SK-N-MC (cell line): Measurements from ENCODE around the gene CPT1A.
A peak's percentile ranks its signal among the peaks of the same experiment; 100 is the strongest.

Experiments
- DNase-seq: peaks from one replicate; pipeline ENCODE4 v3.0.0-alpha.2; 2011; ENCODE audit warnings: low read depth, low spot score
- H3K27ac ChIP-seq: fragments of 200-600 bp; sonication (generic); 2 replicates; pipeline ENCODE4 v1.5.1; 2016; ENCODE audit warnings: mixed run types
- H3K36me3 ChIP-seq: fragments of 200-600 bp; sonication (generic); 2 replicates; pipeline ENCODE4 v1.6.1; 2017; ENCODE audit warnings: antibody characterized with exemption, low read length, mixed read lengths; ENCODE audit not compliant: insufficient read depth
- H3K4me3 ChIP-seq: fragments of 200-600 bp; sonication (generic); 2 replicates; pipeline ENCODE4 v1.5.1; 2016
- H3K9ac ChIP-seq: fragments of 200-600 bp; sonication (generic); 2 replicates; pipeline ENCODE4 v1.8.0; 2017; ENCODE audit warnings: mixed run types, mixed read lengths; ENCODE audit not compliant: insufficient read length
- H3K9me3 ChIP-seq: fragments of 200-600 bp; sonication (generic); 2 replicates; pipeline ENCODE4 v1.6.1; 2017; ENCODE audit warnings: low read depth, mild to moderate bottlenecking, antibody characterized with exemption, low read length, moderate library complexity, mixed read lengths
- EZH2 ChIP-seq: fragments of 200-600 bp; sonication (generic); IDR thresholded peaks from one replicate; pipeline ENCODE4 v1.6.1; 2017; ENCODE audit warnings: antibody characterized with exemption
- FOXP2 ChIP-seq: optimal IDR thresholded peaks from 2 replicates; pipeline ENCODE3; 2011; ENCODE audit warnings: mild to moderate bottlenecking, moderate library complexity; ENCODE audit not compliant: insufficient read depth; ENCODE audit errors: extremely low read length, control extremely low read depth
- POLR2AphosphoS5 ChIP-seq: IDR thresholded peaks from 2 replicates; pipeline ENCODE4 v1.6.1; 2012; ENCODE audit warnings: mild to moderate bottlenecking, low read depth, low read length, borderline replicate concordance

The CPT1A gene

DNA sequence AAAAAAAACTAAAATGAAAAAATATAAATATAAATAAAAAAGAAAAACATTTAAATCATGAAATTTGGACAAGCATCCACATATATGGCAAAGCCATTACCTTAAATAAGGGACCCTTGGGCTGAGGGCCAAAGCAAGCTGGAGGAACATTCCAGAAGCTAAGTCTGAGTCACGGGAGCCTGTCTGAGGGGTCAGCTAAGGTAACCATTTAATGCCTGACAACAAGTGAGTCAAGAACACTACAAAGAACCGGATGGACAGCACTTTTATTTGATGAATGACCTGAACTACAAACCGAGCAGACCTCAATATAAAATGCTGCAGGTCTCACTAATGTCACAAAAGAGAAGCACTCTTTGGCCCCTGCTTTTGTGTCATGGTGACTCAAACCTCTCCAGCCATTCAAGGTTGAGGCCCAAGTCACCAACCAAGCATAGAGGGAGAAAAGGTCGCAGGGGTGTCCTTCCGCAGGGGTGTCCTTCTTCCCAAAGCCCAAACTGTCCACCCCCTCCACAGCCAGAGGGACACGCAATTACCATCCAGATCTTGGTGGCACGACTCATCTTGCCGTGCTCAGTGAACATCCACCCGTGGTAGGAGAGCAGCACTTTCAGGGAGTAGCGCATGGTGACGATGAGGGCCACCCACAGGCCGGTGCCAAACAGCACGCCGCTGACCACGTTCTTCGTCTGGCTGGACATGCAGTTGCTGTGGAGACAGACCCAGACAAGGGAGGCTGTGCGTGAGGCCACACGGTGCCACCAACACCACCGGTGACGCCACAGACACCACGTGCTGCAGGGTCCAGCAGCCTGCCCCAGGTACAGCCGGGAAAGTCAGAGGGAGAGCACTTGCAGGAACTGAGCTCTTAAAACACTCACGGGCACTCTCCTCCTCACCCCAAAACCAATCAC lies 34.5 kb downstream of the CPT1A start:
- no peak overlapping the region for H3K27ac ChIP-seq
- no peak overlapping the region for H3K9ac ChIP-seq
- peaks cover 44% of the 10 kb centered on the region for H3K36me3 ChIP-seq
- H3K4me3 ChIP-seq = no peak overlapping the region
- TF ChIP-seq POLR2AphosphoS5 (no peak), FOXP2 (no peak), EZH2 (no peak)
- H3K9me3 ChIP-seq = no peaks in the 10 kb centered on the region
- no peak for DNase-seq

DNA sequence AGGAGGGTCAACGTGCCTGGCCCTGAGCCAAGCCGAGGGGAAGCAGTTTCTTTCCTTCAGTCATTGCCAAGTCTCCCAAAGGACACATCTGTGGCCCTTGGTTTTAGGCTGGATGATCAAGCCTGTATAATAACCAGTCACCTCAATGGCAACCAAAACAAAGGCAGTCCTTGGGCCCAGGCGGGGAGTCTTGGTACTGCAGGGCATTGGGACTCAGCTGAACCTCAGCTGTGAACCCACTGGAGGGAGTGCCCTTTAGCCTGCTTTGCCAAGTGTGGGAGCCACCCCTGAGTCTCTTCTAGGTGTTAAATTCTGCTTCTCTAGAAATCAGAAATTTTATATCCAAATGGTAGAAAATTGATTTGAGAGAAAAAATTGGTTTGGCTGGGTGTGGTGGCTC lies 36.9 kb downstream of the CPT1A start:
- no peaks in the 10 kb centered on the region for H3K9me3 ChIP-seq
- H3K4me3 ChIP-seq = no peak overlapping the region
- H3K36me3 ChIP-seq = peaks cover 48% of the 10 kb centered on the region
- H3K9ac ChIP-seq = no peak overlapping the region
- H3K27ac ChIP-seq = no peak overlapping the region
- TF ChIP-seq POLR2AphosphoS5 (no peak), EZH2 (no peak), FOXP2 (no peak)
- DNase-seq = no peak

- TF ChIP-seq POLR2AphosphoS5 = no peak
- no peak for TF ChIP-seq EZH2
- TF ChIP-seq FOXP2 = no peak
- Histone ChIP-seq H3K36me3 (peaks cover 52% of the 10 kb centered on the region), H3K27ac (no peak overlapping the region), H3K9me3 (no peaks in the 10 kb centered on the region), H3K4me3 (no peak overlapping the region), H3K9ac (no peak overlapping the region)
- no peak for DNase-seq
These were observed 38.0 kb downstream of the CPT1A start for GRCh38 chr11:68803766-68804165.

DNA sequence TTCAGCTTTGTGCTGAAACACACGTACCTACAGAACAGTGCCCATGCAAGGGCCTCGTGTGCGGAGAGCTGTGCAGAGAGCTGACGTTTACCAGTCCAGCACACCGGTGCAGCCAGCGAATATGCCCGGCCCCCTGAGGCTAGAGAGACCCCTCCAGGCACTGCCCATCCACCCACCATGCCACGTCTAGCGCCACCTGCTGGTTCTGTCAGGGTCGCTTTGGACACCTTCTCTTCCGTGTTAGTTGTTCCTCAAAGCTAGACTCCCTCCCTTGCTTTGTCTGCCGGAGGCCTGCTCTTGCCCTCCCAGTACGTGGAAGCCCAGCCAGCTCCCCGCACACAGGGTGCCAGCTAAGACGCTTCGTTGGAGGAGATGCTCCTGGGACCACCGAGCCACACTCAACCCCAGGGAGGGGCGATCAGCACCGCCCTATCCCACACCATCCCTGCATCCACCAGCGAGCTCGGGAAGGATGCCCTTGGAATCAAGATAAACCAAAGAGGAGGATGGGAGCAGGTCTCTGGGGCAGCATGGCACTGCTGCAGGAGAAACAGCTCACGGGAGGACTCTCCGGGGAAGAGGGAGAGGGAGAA lies 43.4 kb downstream of the CPT1A start:
- H3K9me3 ChIP-seq = no peaks in the 10 kb centered on the region
- no peak for TF ChIP-seq EZH2
- no peak for TF ChIP-seq FOXP2
- no peak for TF ChIP-seq POLR2AphosphoS5
- no peak for DNase-seq

GRCh38 chr11:68796801-68797200 lies 44.9 kb downstream of the CPT1A start:
- H3K4me3 ChIP-seq = no peak overlapping the region
- no peak for DNase-seq
- H3K27ac ChIP-seq = peak overlapping the region; percentile 48
- H3K36me3 ChIP-seq = peaks cover 75% of the 10 kb centered on the region
- H3K9me3 ChIP-seq = no peaks in the 10 kb centered on the region
- H3K9ac ChIP-seq = no peak overlapping the region
- TF ChIP-seq EZH2 = no peak
- TF ChIP-seq FOXP2 = no peak
- TF ChIP-seq POLR2AphosphoS5 = no peak

More for the DNA sequence above, 43.4 kb downstream of the CPT1A start:
- no peak overlapping the region for H3K4me3 ChIP-seq
- peaks cover 67% of the 10 kb centered on the region for H3K36me3 ChIP-seq
- no peak overlapping the region for H3K9ac ChIP-seq
- no peak overlapping the region for H3K27ac ChIP-seq

- H3K9me3 ChIP-seq = no peaks in the 10 kb centered on the region
- no peak overlapping the region for H3K9ac ChIP-seq
- H3K4me3 ChIP-seq = no peak overlapping the region
- no peak for DNase-seq
- H3K27ac ChIP-seq = no peak overlapping the region
- H3K36me3 ChIP-seq = peaks cover 55% of the 10 kb centered on the region
- no peak for TF ChIP-seq FOXP2
- TF ChIP-seq EZH2 = no peak
- no peak for TF ChIP-seq POLR2AphosphoS5
These were observed 49.2 kb downstream of the CPT1A start for GRCh38 chr11:68792400-68792966.

DNA sequence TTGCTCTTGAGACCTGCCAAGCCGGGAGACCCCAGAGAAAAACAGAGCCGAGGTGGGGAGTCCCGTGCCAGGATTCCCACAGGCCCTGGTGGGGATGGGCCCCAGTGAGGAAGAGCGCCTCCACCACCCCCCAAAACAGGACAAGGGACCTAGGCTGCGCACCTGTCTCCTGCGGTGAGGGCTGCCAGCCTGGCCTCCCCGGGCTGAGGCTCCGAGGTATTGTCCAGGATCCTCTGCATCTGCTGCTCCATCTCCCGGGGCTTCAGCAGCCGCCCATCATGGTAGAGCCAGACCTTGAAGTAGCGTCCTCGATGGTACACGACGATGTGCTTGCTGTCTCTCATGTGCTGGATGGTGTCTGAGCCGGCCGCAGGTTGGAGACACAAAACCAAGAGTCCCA lies 57.1 kb downstream of the CPT1A start:
- Histone ChIP-seq H3K9ac (no peak overlapping the region), H3K36me3 (peaks cover 50% of the 10 kb centered on the region; the same call in 1 of the 2 replicates)
- TF ChIP-seq POLR2AphosphoS5 (no peak), EZH2 (no peak), FOXP2 (no peak)

GRCh38 chr11:68783216-68783821 lies 58.4 kb downstream of the CPT1A start:
- Histone ChIP-seq H3K9me3 (no peaks in the 10 kb centered on the region), H3K36me3 (peaks cover 55% of the 10 kb centered on the region; the same call in 1 of the 2 replicates), H3K27ac (no peak overlapping the region), H3K4me3 (no peak overlapping the region), H3K9ac (no peak overlapping the region)
- TF ChIP-seq FOXP2 = no peak
- TF ChIP-seq POLR2AphosphoS5 = no peak
- no peak for DNase-seq

More for the DNA sequence above, 57.1 kb downstream of the CPT1A start:
- Histone ChIP-seq H3K9me3 (no peaks in the 10 kb centered on the region), H3K27ac (no peak overlapping the region), H3K4me3 (no peak overlapping the region)
- DNase-seq = no peak
